GM12864 (cell line): ENCODE data around the gene TESK2.

ENCODE experiments used
- DNase-seq: peaks from one replicate; pipeline ENCODE4 v3.0.0-alpha.2; 2011; ENCODE audit warnings: low read depth
- H3K4me3 ChIP-seq: 2 replicates; pipeline ENCODE4 v1.5.1; 2011; ENCODE audit warnings: mild to moderate bottlenecking, low read depth, low read length, control low read depth
- TF ChIP-seq, protein P1 (sequence below): IDR thresholded peaks from 2 replicates; pipeline ENCODE4 v1.5.1; 2011; ENCODE audit warnings: low read depth, mild to moderate bottlenecking, moderate library complexity, low read length, control low read depth, inconsistent platforms; ENCODE audit errors: missing control alignments

The TESK2 gene

GRCh38 chr1:45317166-45317565, 173.8 kb downstream of the TESK2 start:
- no peak for DNase-seq
- H3K4me3 ChIP-seq = no peak overlapping the region
- TF ChIP-seq, protein P1, sequence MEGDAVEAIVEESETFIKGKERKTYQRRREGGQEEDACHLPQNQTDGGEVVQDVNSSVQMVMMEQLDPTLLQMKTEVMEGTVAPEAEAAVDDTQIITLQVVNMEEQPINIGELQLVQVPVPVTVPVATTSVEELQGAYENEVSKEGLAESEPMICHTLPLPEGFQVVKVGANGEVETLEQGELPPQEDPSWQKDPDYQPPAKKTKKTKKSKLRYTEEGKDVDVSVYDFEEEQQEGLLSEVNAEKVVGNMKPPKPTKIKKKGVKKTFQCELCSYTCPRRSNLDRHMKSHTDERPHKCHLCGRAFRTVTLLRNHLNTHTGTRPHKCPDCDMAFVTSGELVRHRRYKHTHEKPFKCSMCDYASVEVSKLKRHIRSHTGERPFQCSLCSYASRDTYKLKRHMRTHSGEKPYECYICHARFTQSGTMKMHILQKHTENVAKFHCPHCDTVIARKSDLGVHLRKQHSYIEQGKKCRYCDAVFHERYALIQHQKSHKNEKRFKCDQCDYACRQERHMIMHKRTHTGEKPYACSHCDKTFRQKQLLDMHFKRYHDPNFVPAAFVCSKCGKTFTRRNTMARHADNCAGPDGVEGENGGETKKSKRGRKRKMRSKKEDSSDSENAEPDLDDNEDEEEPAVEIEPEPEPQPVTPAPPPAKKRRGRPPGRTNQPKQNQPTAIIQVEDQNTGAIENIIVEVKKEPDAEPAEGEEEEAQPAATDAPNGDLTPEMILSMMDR = no peak

DNA sequence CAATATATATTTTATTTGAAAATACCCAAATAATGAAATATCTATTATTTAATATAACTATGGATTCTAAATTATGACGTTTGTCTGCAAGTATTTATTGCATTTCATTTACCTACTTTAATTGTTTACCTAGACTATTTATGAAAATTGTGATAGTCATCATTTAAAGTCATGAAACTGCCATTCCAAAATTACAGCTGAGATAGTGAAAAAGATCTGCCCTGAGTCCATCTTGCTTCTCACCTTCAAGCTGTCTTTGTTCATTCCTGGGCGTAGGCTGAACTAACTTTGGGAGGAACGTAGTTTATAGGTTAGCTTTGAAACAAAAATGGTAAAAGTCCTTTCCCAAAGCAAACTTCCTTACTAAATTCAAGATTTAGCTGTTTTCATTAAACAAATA, 176.7 kb downstream of the TESK2 start:
- DNase-seq = no peak
- TF ChIP-seq, protein P1 = no peak

GRCh38 chr1:45306905-45307304, 184.1 kb downstream of the TESK2 start:
- TF ChIP-seq, protein P1 = no peak
- H3K4me3 ChIP-seq = no peak overlapping the region; the same call in 1 of the 2 replicates
- DNase-seq = no peak

More for the DNA sequence above, 176.7 kb downstream of the TESK2 start:
- H3K4me3 ChIP-seq = no peak overlapping the region

GRCh38 chr1:45306319-45306718, 184.6 kb downstream of the TESK2 start:
- peak overlapping the region; percentile 15; the same call in 1 of the 2 replicates for H3K4me3 ChIP-seq
- DNase-seq = peak; percentile 64
- TF ChIP-seq, protein P1 = no peak

DNA sequence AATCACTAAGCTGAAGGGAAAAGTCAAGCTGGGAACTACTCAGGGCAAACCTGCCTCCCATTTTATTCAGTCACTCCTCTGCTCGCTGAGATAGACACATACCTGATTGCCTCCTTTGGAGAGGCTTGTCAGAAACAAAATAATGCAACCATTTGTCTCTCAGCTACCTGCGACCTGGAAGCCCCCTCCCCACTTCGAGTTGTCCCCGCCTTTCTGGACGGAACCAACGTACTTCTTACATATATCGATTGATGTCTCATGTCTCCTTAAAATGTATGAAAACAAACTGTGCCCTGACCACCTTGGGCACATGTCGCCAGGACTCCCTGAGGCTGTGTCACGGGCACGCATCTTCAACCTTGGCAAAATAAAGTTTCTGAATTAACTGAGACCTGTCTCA, 185.7 kb downstream of the TESK2 start:
- no peak overlapping the region; the same call in 1 of the 2 replicates for H3K4me3 ChIP-seq
- DNase-seq = no peak
- TF ChIP-seq, protein P1 = no peak

- peak overlapping the region; percentile 66 for H3K4me3 ChIP-seq
- TF ChIP-seq, protein P1 = no peak
- DNase-seq = no peak
These were observed 186.5 kb downstream of the TESK2 start for GRCh38 chr1:45304311-45305081.
